Measurements from ENCODE around the gene SCN8A.

DNA sequence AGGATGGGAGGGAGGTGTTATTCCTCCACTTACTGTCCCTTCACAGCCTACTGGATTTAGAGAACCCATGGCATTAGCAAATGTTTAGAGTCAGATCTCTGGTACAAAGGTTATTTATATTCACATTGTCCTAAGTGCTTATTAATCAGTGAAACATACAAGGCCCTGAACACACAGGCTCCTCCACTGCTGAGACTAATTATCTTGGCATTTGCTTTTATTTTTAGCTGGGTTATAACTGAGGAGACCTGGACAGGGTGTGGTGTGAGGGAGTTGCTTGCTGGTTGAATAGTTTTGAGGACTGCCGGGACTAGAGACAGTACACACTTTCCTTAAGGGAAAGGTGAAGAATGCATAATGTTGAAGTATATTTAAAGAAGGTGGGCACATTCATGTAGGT lies 180.0 kb downstream of the SCN8A start:
- TF ChIP-seq CTCF (IDR thresholded peaks at IDR 0.05) (no peak), POLR2AphosphoS5 (IDR thresholded peaks at IDR 0.05) (no peak), POLR2A (IDR thresholded peaks at IDR 0.05) (no peak)
